ENCODE measurements around the gene RANBP10. TPM values are rescaled to one million over a fixed set of nuclear protein-coding genes. Genes with fewer than 3 reads are reported as not detected.

RANBP10 gene
- total and polyA plus RNA-seq, 9 of the 15 experiments (the other 6 are each of a cell fraction or from before 2014, with no cell fraction given): 0.61 to 19.3 (median 5.9) TPM

DNA sequence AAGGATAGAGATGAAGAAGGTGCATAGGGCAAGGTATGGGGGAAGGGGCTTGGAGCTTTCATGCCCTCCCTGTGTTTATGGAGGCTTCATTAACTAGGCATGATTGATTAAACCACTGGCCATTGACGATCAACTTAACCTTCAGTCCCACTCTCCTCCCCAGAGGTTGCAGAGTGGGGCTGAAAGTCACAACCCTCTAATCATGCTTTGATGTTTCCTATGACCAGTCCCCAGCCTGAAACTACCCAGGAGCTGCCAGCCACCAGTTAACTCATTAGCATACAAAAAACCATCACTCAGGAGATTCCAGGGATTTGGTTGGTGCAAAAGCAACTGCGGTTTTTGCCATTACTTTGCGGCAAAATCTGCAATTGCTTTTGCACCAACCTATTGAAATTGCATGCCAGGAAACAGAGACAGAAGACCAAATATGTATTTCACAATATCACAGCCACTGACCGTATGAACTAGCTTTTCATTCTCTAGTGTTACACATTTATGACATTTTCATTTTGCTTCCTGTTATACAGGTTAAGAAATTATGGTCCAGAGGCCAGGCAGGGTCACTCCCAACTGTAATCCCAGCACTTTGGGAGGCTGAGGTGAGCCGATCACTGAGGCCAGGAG is 92.6 kb downstream of the RANBP10 start (continued):
- TF ChIP-seq, protein P1, sequence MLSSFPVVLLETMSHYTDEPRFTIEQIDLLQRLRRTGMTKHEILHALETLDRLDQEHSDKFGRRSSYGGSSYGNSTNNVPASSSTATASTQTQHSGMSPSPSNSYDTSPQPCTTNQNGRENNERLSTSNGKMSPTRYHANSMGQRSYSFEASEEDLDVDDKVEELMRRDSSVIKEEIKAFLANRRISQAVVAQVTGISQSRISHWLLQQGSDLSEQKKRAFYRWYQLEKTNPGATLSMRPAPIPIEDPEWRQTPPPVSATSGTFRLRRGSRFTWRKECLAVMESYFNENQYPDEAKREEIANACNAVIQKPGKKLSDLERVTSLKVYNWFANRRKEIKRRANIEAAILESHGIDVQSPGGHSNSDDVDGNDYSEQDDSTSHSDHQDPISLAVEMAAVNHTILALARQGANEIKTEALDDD (IDR thresholded peaks at IDR 0.05): no peak

DNA sequence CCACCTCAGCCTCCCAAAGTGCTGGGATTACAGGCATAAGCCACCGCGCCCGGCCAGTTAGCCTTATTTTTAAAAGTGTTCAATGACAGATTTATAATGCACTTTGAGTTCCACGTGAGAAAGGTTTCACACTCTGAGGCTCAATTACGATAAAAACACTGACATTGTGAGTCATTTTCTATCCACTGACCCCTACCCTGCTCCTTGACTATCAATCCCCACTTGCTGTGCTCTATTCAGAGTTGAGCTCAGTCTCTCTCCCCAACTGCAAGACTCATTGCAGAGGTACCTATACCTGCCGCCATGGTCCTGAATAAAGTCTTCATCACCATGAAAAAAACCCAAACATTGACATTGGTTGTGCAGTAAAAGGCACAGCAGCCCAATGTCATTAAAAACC is 95.8 kb downstream of the RANBP10 start:
- Histone ChIP-seq H3K36me3 (ENCODE audit: control insufficient read depth, insufficient read depth, low read length) (no peaks in the 10 kb centered on the region), H4K20me1 (replicated peaks; ENCODE audit: control insufficient read depth, insufficient read depth, low read length) (0 out of 2 replicates have a peak, but pooled peaks cover 4% of the 10 kb centered on the region), H3K79me2 (ENCODE audit: control insufficient read depth, insufficient read depth, low read length) (0 out of 3 replicates have a peak, but pooled peaks cover 4% of the 10 kb centered on the region), H3K4me2 (ENCODE audit: insufficient read depth, low read length) (no peak overlapping the region), H3K9me3 (replicated peaks; ENCODE audit: control insufficient read depth, insufficient read depth, low read depth, low read length) (no peaks in the 10 kb centered on the region), H3K4me3 (no peak overlapping the region), H3K9me1 (ENCODE audit: control insufficient read depth, insufficient read depth, low read length) (no peaks in the 10 kb centered on the region), H3K27me3 (ENCODE audit: control insufficient read depth in 2 of 2, insufficient read depth in 2 of 2, low read length in 2 of 2) (no peaks in the 10 kb centered on the region), H3K9ac (ENCODE audit: insufficient read depth in 1 of 2, low read depth in 2 of 2, low read length in 2 of 2) (no peak overlapping the region), H3K27ac (ENCODE audit: extremely low read depth, low read depth, low read length) (no peak overlapping the region), H3K4me1 (replicated peaks in 1 of 2; ENCODE audit: control insufficient read depth in 2 of 2, insufficient read depth in 2 of 2, low read length in 2 of 2) (peaks cover 0 to 4% of the 10 kb centered on the region in 2 experiments; a peak in 2 of 5 replicates), H2AFZ (ENCODE audit: low read depth, low read length) (no peak overlapping the region)
- POLR2A ChIA-PET: no interaction called here
- no TSS peak for BruUV-seq (replicated peaks)
- intact Hi-C loops (cut with micrococcal nuclease): no loop called here
- 59% methylated on average over 6 of the region's 6 CpGs for WGBS (ENCODE audit: insufficient coverage, low coverage, missing lambda C conversion rate)
- ATAC-seq: no peak
- TF ChIP-seq CEBPB (tag; IDR thresholded peaks at IDR 0.05) (no peak), ESRRB (CRISPR knock-in tag; IDR thresholded peaks at IDR 0.05; ENCODE audit: borderline replicate concordance) (no peak), DIDO1 (tag; IDR thresholded peaks at IDR 0.05; ENCODE audit: low read depth) (no peak), POLR2AphosphoS5 (IDR thresholded peaks at IDR 0.05; ENCODE audit: control insufficient read depth, insufficient read depth, low read depth, low read length) (no peak), IFI16 (CRISPR knock-in tag; IDR thresholded peaks at IDR 0.05) (no peak), POLR3A (IDR thresholded peaks at IDR 0.05; ENCODE audit: borderline replicate concordance, extremely low read depth, insufficient read depth, insufficient read length) (no peak)
- TF ChIP-seq, protein P2, sequence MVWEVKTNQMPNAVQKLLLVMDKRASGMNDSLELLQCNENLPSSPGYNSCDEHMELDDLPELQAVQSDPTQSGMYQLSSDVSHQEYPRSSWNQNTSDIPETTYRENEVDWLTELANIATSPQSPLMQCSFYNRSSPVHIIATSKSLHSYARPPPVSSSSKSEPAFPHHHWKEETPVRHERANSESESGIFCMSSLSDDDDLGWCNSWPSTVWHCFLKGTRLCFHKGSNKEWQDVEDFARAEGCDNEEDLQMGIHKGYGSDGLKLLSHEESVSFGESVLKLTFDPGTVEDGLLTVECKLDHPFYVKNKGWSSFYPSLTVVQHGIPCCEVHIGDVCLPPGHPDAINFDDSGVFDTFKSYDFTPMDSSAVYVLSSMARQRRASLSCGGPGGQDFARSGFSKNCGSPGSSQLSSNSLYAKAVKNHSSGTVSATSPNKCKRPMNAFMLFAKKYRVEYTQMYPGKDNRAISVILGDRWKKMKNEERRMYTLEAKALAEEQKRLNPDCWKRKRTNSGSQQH (CRISPR knock-in tag; IDR thresholded peaks at IDR 0.05): no peak
- TF ChIP-seq, protein P3, sequence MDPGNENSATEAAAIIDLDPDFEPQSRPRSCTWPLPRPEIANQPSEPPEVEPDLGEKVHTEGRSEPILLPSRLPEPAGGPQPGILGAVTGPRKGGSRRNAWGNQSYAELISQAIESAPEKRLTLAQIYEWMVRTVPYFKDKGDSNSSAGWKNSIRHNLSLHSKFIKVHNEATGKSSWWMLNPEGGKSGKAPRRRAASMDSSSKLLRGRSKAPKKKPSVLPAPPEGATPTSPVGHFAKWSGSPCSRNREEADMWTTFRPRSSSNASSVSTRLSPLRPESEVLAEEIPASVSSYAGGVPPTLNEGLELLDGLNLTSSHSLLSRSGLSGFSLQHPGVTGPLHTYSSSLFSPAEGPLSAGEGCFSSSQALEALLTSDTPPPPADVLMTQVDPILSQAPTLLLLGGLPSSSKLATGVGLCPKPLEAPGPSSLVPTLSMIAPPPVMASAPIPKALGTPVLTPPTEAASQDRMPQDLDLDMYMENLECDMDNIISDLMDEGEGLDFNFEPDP (CRISPR knock-in tag; IDR thresholded peaks at IDR 0.05): no peak
- FAIRE-seq: no peak
- DNase-seq (ENCODE audit: extremely low read depth in 1 of 4, low spot score in 3 of 4): no peak
- CTCF ChIA-PET (ENCODE audit: low intra/inter-chr PET ratio): no interaction called here
- in situ Hi-C loops (cut with MboI): no loop called here
